Forelimb muscle (tissue), 1 donor: ENCODE measurements around the gene RPRD2. TPM values are rescaled to one million over a fixed set of nuclear protein-coding genes. Genes with fewer than 3 reads are reported as not detected.

Experiments used
- DNase-seq: peaks from one replicate; pipeline ENCODE4 v3.0.0-alpha.2; 2013; ENCODE audit warnings: low read depth
- polyA plus RNA-seq: library from polyadenylated mRNA; unstranded; fragments of 120-200 nt; gene quantifications from one replicate; pipeline ENCODE4 v1.2.1, GENCODE V29; 2013; ENCODE audit not compliant: insufficient read length

The RPRD2 gene
- polyA plus RNA-seq, 1 donor = 23.7 TPM

- no peak for DNase-seq
Observed at GRCh38 chr1:150514260-150514659, 150.3 kb downstream of the RPRD2 start.

- DNase-seq = no peak
Observed at GRCh38 chr1:150514913-150515327, 151.0 kb downstream of the RPRD2 start.

- peak; percentile 79 for DNase-seq
Observed at GRCh38 chr1:150515328-150516049, 151.5 kb downstream of the RPRD2 start, which contains the start of gene FALEC. Gene FALEC, plus strand, starts transcription at chr1:150515752.

GRCh38 chr1:150516050-150516591, 152.2 kb downstream of the RPRD2 start:
- DNase-seq = no peak

GRCh38 chr1:150516616-150517015, 152.7 kb downstream of the RPRD2 start:
- no peak for DNase-seq

- DNase-seq = no peak
Observed at GRCh38 chr1:150521196-150521968, 157.4 kb downstream of the RPRD2 start.

GRCh38 chr1:150525348-150525747, 161.4 kb downstream of the RPRD2 start:
- DNase-seq = no peak

Other genes starting within 250 kb of the RPRD2 start
- gene PLEKHO1, start 214.2 kb upstream of the RPRD2 start, polyA plus RNA-seq = 98.5 TPM
- 34.6 TPM for gene ANP32E, start 128.0 kb upstream of the RPRD2 start, polyA plus RNA-seq
- 5.2 TPM for gene CA14, start 106.4 kb upstream of the RPRD2 start, polyA plus RNA-seq
- 104 TPM for gene APH1A, start 95.1 kb upstream of the RPRD2 start, polyA plus RNA-seq
- gene C1orf54, start 91.4 kb upstream of the RPRD2 start, polyA plus RNA-seq = 29.7 TPM
- gene CIART, start 81.6 kb upstream of the RPRD2 start, polyA plus RNA-seq = 1.9 TPM
- 45.4 TPM for gene MRPS21, start 70.3 kb upstream of the RPRD2 start, polyA plus RNA-seq
- 47.8 TPM for gene PRPF3, start 42.6 kb upstream of the RPRD2 start, polyA plus RNA-seq
- gene TARS2, start 123.3 kb downstream of the RPRD2 start, polyA plus RNA-seq = 20.6 TPM
- gene ECM1, start 144.0 kb downstream of the RPRD2 start, polyA plus RNA-seq = 3.2 TPM
- 1.1 TPM for gene FALEC, start 151.6 kb downstream of the RPRD2 start, polyA plus RNA-seq
- gene ADAMTSL4, start 185.3 kb downstream of the RPRD2 start, polyA plus RNA-seq = 52.0 TPM
- 126 TPM for gene MCL1, start 215.5 kb downstream of the RPRD2 start, polyA plus RNA-seq